NCI-H1436 treated with DMSO at 0.1 percent for 48 hours (cell line): ENCODE results near the gene CYFIP1.

Experiments
- DNase-seq: peaks from one replicate; lab custom pipeline; 2025; lab: John Stamatoyannopoulos, UW

CYFIP1 gene

DNA sequence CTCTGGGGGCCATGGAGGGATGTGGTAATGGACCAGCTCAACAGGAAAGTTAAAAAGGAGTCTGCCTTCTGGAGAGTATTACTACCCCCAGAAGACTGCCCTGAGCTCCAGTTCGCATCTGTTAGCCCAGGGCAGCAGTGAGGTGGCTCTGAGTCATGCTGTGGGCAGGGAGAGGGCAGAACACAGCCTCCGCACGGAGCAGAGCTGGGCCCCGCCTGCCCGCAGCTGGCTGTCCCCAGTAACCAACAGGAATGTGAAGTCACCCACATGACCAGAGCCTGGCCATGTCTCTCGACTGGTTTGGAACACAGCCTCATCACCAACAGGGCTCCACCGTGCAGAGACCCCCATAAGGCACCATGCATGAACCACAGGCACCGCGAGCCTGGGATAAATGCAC is 62.1 kb downstream of the CYFIP1 start:
- no peak for DNase-seq

DNA sequence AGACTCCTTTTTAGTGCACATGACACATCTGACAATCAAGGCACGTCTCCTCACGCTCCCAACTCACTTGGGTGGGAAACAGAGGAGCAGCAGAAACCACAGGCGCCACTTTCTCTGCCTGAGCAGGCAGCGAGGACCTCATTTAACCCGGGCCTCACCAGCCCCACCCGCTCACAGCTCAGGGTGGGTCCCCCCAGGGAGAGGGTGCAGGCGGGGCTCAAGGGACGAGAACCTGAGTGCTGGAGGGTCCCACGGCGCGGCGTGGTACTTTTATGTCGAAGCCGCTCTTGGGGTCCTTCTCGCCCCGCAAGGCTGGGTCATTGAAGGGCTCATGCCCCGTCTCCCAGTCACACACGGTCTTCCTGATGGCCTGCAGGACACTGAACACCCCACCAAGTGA is 62.6 kb downstream of the CYFIP1 start:
- no peak for DNase-seq

DNA sequence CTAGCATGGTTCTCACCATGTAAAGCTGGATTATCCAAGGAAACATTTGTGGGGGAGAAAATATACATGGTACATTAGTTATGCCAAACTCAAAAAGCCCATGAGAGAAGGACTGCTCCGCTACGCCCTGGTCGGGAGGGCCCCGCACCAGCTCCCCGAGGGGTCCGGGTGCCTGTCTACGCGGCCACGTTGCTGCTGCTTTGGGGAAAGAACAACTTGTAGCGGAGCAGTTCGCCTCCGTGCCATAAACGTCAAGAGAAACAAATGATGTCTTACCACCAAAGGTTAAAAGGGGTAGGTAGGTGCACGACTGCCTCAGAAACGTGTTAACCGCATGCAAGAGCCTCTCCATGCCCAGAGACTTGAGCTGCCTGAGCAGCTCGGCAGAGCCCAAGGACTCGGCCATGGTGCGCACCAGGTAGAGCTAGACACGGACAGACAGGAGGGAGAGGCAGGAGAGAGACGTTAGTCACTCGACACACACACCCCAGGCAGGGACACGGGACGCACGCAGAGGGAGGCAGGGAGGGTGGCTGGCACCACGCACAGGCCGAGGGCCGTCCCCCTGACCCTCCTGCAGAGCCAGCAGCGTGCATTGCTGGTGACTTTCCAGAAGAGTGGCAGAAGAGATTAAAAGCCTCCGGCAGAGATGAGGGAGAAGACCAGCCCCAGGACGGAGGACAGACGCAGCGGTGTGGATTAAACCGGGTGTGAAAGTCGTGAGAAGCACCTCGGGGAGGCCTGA is 63.4 kb downstream of the CYFIP1 start:
- no peak for DNase-seq

DNA sequence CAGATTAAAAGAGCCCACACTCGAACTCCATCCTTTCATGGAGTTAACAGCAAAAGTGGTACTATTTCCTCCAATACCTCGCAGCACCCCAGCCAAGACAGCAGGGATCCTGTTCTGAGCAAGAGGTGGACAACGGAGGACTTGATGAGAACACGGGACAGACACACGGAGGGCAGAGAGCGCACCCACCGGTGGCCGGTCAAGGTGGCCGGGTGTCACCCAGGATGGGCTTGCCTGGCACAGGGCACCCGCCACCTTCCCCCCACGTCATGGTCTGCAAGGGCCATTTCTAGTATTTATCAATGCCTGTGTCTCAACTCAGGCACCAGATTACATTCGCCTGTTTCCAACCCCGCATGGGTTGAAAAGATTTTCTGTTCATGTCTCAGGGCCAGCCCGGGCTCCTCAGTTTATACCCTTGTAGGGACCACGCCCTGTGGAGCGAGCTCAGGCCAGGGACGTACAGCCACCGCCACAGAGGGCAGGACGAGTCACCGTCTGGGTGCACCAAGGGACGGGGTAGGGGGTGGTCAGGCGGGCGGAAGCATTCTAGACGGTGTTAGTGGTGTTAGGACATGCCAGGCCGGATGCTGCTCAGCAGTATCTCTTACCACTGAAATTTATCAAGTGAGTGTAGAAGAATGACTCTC is 64.2 kb downstream of the CYFIP1 start:
- DNase-seq, result no peak

DNA sequence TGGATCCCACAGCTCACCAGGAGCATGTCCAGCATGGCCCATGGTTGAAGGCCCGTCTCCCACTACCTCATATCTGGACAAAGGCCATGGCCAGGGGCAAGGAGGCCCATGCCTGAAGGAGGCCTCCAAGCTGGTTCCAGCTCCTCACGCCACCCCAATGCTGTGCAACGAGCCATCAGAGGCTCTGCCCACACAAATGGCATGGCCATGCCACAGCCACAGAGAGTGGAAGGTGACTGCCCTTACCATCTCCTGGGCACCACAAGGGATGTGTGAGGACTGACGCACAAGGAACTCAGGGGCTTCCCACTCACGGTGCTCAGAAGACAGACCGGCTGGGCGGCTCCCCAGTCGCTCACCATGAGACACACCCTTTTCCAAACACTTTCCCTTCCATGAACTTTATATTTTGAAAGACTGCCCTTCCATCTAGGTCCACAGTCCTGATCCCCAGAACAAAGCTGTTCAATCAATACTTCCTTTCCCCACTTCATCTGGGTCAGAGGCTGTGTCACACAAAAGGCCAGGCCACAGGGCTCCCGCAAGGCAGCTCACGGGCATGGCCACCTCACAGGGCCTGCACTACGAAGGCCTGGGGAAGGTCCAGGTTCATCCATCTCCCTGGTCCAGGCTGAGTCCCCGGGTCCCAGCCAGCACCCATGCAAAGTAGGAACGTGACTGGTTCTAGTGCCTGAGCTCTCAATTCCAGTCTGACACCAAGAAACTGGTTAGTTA is 66.4 kb downstream of the CYFIP1 start:
- no peak for DNase-seq

DNA sequence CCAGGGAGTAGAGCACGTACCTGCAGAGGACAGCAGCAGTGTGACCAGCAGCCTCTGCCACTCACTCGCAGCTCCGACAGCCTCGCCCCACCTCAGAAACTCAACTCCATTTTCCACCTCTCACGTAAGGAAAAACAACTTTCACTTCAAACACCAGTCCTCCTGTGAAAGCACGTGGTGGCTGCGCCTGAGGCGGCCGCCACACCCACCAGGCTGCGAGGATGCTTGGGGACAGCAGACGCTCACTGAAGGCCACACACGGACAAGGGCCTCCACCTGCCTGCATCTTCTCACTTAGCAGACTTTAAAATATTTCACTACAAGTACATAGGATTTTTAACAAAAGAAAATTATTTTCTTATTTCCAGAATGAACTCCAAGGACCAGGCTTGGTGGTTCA is 67.9 kb downstream of the CYFIP1 start:
- no peak for DNase-seq

DNA sequence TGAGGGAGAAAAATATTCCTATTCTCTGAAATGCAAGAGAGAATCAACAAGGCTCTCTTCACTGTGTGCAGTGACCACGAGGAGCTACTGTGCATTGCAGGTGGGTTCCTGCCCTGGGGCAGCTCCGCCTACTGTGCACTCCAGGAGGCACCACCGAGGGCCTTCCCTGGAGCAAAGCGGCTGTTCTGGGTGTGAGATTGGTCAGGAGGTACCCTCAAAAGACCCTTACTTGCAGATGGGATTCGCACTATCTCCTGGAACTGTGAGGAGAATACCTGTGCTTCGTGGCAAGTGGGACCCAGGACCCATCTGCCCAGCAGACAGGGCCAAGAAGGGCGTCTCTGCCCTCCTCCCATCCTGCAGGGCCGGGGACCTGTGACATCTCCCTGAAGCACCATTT is 68.9 kb downstream of the CYFIP1 start:
- DNase-seq, result no peak

DNA sequence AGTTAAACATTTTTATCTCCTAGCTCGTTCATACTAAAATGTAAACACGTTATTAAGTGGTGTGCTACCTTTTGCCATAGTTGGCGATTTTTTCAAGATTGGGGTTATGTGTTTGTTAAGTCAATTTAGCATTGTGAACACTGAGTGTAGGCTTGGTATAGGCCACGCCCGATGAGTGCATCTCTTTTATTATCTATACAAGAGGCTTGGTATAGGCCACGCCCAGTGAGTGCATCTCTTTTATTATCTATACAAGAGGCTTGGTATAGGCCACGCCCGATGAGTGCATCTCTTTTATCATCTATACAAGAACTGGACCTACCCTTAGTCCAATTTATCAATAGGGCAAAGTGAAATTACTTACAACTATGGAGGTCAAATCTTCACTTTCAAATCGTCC is 71.3 kb downstream of the CYFIP1 start:
- no peak for DNase-seq

DNA sequence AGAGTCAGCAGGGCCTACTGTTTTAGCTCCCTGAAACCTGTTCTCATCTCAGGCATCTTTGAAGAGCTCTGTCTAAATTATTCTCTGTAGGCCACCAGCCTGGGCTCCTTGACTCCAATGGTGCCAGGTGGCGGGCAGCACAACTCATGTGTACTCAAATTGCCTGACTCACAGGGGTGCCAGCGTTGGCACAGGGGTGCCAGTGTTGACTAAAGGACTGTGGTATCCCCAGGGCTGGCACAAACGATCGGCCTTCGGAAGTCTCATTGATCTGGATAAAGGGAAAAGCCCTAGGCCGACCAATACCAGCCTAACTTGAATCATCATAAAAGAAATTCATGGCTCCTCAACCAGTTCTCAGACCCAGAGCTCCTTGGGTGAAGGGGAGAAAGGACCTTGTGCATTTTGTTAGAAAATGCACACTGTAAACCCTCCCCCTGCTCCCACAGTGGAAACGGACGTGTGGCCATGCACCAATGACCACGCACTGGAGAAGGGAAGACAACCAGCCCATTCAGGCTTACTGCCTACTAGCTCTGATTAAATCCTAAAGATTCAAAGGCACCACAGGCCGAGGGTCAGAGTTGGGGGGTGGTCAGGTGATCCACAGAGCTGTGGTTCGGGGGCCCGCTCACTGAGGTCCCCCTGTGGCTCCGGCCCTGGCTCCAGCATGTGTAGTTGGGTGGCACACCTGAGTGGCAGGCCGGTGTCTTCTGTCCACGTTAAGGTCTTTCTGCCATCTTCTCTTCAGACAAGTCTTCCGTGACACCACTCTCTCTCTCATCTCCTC is 72.8 kb downstream of the CYFIP1 start:
- DNase-seq, result no peak

DNA sequence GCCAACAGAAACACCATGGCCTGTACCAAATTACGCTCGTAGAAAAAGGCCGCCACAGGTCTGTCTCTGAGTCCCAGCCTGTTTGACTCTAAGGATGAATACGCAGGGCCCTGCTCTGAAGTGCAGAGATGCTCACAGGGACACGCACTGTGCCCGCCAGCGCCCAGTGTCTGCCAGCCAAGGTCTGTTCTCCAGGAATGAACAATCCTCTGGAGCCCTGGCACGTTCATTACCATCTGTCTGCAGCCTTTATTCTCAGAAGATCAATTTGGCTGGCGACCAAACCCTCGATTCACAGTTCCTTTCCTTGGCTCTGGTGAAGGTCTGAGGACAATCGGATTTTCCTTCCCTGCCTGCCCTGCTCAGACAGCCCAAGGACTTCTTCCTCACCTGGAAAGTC is 75.4 kb downstream of the CYFIP1 start:
- no peak for DNase-seq

DNA sequence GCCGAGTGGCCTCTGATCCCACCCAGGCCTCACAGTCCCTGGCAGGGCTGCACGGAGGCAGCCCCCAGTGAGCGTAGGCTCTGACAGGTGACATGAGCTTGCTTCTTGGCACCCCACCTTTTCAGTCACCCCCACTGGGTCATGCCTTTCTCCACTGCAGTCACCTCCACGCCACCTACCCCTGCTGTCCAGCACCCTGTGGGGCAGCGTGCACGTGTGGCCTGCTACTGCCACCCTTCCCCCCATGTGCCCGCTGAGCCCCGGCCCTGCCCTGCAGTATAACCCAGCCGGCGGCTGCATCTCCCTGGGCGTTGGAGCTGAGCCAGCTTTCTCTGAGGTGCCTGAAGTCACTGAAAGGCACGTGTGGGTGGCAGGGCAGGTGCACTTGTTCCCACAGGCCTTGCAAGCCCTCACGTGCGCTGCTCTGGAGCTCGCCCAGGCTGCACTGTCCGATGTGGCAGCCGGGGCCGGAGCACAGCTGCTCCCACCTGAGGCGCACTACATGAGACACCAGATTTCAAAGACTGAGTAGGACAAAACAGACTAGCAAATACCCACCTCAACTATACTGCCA is 76.1 kb downstream of the CYFIP1 start:
- DNase-seq, result no peak

DNA sequence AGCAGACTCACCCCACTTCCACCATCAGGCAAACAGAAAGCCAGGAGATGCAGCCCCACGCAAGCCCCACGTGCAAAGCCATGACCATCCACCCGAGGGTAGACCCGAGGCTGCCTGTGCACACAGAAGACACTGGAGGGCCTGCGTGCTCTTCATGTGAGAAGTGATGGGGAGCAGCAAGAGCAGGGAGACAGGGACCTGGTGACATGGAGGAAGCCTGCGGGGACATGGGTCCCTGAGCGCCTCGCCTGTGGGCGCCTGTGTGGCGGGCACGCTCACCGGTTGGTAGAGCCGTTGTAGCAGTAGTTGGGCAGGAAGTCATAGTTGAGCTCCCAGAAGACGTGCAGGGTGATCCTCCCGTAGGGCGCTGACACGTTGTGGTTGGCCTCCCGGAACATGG is 76.7 kb downstream of the CYFIP1 start:
- DNase-seq, result no peak

DNA sequence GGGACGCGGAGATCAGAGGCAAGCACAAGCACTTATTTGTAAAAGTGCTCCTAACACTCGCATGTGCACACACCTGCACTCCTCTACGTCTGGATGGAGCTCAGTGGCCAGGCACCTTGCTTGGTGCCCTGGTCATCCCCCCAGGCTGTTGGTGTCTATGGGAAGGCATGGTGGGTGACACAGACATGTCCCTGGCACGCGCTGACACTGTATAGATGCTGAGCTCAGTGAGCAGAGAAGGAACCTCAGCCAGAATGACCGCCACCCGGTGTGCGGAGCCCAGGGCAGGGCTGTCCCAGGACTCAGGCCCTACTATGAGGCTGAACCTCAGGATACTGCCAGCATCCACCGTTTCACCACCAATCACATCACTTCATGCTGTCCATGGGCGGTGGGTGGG is 77.2 kb downstream of the CYFIP1 start:
- no peak for DNase-seq

DNA sequence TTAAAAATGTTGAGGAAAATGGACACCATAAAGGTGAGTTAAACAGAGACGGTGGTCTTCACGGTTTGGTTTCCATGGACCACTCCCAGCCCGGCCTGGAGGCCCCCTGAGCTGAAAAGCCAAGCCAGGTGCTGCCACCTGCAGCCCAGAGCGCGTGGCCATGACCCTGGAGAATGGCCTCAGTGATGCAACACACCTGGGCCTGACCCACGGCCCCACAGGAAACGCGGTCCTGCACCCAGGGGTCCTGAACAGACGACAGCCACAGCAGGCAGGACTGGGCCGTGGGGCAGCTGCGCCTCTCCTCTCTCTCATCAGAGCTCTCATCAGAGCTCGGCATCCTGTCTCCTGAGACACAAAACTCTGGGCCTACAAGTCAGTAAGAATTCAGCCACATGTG is 77.6 kb downstream of the CYFIP1 start:
- no peak for DNase-seq

DNA sequence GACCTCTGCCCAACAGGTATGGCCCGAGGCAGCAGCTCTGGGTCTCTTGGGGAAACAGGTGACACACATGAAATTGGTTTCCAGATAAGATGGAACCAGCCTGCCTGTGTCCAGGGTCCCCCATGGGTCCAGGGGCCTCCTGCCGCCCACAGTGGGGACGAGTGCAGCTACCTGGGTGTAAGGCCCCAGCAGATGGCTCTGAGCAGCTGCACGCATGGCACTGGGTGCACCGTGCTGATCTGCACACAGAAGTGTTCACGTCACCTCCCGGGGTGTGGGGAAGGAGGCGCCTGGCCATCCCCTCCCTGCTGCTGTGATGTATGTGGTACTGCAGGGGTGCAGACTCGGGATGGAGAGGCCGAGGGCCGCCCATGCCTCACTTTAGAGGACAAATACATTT is 78.1 kb downstream of the CYFIP1 start:
- DNase-seq, result no peak

DNA sequence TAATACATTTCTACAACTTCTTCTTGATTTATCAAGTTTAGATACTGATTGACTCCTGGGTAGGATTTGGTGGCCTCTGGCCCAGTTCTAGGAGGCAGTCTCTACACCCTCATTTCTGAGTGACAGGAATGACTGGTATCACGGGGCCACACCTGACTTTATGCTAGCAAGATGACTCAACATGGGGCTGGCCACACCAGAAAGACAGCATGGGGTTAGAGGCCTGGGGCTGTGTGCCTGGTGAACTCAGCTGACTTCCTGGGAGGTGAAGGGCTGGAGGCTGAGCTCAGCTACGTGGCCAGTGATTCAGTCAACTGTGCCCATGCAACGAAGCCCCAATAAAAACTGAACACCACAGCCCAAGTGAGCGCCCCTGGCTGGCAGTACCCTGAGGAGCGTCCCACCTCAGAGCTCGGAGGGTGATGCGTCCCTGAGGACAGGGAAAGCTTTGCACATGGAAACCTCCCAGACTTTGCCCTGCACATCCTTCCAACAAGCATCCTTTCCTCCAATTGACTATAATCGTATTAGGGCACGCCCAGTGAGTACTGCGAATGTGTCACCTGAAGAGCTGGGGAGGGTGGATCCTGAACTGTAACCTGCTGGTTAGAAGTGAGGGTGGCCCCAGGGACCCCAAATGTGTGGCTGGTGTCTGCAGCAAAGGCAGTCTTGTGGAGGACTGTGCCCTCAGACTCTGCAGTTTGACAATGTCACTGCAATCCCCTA is 84.5 kb downstream of the CYFIP1 start:
- DNase-seq, result no peak

DNA sequence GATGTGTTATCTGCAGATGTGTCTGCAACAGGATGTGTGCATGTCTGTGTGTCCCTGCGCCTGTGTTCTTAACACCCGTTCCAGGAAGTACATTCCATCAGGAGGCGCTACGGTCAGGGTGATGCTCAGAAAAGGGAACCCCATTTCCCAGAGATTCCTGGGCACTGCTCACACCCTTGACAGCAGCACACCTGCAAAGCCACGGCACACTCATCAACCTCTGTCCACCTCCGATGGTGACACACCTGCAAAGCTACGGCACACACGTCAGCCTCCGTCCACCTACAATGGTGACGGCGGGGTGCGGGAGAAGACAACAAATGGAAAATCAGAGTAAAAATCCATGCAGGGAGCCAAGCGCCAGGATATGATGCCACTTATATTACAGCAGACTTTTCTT is 86.3 kb downstream of the CYFIP1 start:
- no peak for DNase-seq

DNA sequence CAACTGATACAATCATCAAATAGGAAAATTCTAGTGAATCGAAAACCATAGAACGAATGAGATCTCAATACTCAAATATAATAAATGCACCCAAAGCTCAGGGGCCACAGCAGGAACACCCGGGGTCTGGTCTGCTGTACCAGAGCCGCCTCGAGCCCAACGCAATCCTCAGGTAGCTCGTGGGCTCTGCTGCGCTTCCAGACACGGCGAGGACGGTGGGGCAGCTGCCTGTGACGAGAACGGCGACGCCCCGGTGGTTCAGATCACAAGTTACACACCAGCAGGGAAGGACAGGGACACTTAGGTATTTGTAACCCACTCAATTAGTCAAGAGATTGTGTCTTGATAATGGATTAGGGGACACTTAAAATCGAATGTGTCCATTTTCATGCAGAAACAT is 87.1 kb downstream of the CYFIP1 start:
- DNase-seq, result no peak

DNA sequence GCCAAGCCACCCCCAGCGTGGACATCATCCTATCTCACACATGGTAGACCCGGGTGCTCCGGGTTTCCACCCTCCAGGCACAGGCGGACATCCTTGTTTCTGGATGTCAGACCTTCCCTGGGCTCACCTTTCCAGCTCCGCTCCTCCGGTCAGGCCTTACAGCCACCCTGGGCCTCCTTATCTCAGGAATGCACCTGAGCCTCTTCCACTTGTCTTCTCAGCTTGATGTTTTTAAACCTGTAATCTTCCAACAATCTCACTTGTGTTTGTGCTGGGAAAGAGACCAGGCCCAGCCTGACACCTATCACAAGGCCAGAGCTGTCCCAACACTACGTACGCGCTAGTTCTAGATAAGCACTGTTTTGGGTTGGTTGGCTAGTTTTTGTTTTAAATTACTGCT is 87.8 kb downstream of the CYFIP1 start:
- no peak for DNase-seq

DNA sequence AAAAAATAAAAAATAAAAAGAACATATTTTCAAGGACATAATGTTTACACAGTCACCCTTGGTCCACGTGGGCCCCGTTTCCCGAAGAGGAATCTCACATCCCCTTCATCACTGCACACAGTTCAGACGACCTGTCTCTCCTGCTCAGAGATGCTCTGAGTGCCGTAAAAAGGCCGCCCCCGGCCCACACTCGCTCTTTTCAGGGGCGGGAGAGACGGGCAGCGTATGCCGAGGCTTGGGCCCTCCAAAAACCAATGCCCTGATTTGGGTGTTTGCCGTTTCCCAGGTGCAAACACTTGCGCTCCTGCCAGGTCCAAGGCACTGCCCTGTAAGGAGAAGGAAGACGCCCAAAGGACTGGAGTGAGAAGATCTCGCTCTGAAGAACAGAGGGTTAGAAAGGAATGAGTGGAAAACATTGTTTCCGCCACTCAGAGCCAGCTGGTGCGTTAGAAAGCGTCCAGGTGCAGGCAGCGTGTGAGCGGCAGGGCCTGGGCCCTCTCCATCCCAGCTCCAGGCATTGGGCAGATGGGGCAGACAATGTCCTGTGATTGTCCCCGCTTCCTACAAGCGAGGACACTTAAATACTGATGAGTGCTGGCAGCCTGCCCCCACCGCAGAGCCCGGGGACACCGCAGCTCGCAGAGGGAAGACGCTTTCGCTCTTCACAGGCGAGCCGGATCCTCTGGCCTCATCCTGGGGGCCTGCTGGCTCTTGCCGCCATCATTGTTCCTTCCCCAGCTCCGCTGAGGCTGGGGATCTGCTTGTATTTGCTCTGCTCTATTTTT is 88.5 kb downstream of the CYFIP1 start:
- no peak for DNase-seq

DNA sequence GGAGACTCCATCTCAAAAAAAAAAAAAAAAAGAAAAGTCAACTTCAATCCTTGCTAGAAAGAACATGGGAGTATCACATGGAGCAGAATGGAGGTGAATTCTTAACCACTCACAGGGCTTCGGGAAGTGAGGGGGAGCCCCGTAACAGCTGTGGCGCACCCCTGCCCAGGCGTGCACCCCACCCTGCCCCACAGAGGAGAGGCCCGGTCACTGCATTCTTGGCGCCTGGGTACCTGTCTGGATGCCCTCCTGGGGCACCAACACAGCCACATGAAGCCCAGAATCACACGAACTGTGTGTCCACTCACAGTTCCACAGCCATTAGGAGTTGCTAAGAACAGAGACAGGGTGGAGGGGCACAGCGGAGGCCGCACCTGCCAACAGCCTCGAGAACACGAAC is 89.9 kb downstream of the CYFIP1 start:
- DNase-seq, result no peak
